IMR-90 (cell line): ENCODE results near the gene DOK4. TPM values are rescaled to one million over a fixed set of nuclear protein-coding genes. Genes with fewer than 3 reads are reported as not detected.

ENCODE experiments used
- ATAC-seq: fragments of 200-7000 bp; cut with Tn5 transposase; 2 replicates; pipeline ENCODE4 v1.9.1; 2020; ENCODE audit warnings: low read depth, mild to moderate bottlenecking, moderate library complexity
- BruUV-seq: library from RNA; stranded (reverse); fragments of 400-500 nt; replicated peaks from 2 replicates; lab custom pipeline; 2021; lab: Mats Ljungman, UMichigan
- CTCF ChIA-PET: fragments of 300-600 bp; formaldehyde crosslinking; extraction: SDS; loops from one replicate; lab custom pipeline; 2021; ENCODE audit warnings: antibody characterized with exemption; lab: Yijun Ruan, JAX
- POLR2A ChIA-PET: fragments of 300-600 bp; sonication (Branson Sonifier 250); formaldehyde crosslinking; loops from one replicate; lab custom pipeline; 2022; ENCODE audit warnings: antibody characterized with exemption; ENCODE audit not compliant: unreplicated experiment; lab: Charles Lee
- DNase-seq: peaks from one replicate; pipeline ENCODE4 v3.0.0; 2013
- H2AFZ ChIP-seq: replicated peaks from 2 replicates; pipeline ENCODE3; 2013; ENCODE audit warnings: low read length, mild to moderate bottlenecking; ENCODE audit not compliant: poor library complexity
- H2AK5ac ChIP-seq: 2 replicates; pipeline ENCODE4 v1.6.1; 2013; ENCODE audit warnings: low read depth, low read length, inconsistent platforms
- H2AK9ac ChIP-seq: replicated peaks from 2 replicates; pipeline ENCODE3; 2013; ENCODE audit warnings: mild to moderate bottlenecking, low read depth, low read length, moderate library complexity; ENCODE audit not compliant: poor library complexity
- H2BK120ac ChIP-seq: 2 replicates; pipeline ENCODE4 v1.6.1; 2013; ENCODE audit warnings: low read depth, low read length, inconsistent platforms
- H2BK15ac ChIP-seq: 3 replicates; pipeline ENCODE4 v1.6.1; 2013; ENCODE audit warnings: low read depth, low read length, inconsistent platforms
- H2BK20ac ChIP-seq: 2 replicates; pipeline ENCODE4 v1.6.1; 2013; ENCODE audit warnings: low read depth, mild to moderate bottlenecking, inconsistent platforms, low read length, moderate library complexity
- H2BK5ac ChIP-seq: 2 replicates; pipeline ENCODE4 v1.6.1; 2013; ENCODE audit warnings: mild to moderate bottlenecking, low read depth, low read length, inconsistent platforms; ENCODE audit not compliant: poor library complexity, severe bottlenecking
- H3K14ac ChIP-seq: replicated peaks from 2 replicates; pipeline ENCODE4 v1.6.1; 2013; ENCODE audit warnings: low read depth, low read length, inconsistent platforms
- H3K18ac ChIP-seq: 2 replicates; pipeline ENCODE4 v1.6.1; 2013; ENCODE audit warnings: low read depth, low read length, control low read depth
- H3K23ac ChIP-seq: 2 replicates; pipeline ENCODE4 v1.6.1; 2013; ENCODE audit warnings: low read depth, low read length, inconsistent platforms
- H3K27ac ChIP-seq: 2 replicates; pipeline ENCODE4 v1.5.1; 2013; ENCODE audit warnings: mild to moderate bottlenecking, control low read depth, low read length; ENCODE audit not compliant: insufficient read depth
- H3K27me3 ChIP-seq: 2 replicates; pipeline ENCODE4 v1.6.1; 2013; ENCODE audit warnings: low read length; ENCODE audit not compliant: control insufficient read depth, insufficient read depth
- H3K36me3 ChIP-seq: 2 replicates; pipeline ENCODE4 v1.6.1; 2013; ENCODE audit warnings: low read length, mixed read lengths; ENCODE audit not compliant: control insufficient read depth, insufficient read depth
- H3K4ac ChIP-seq: 2 replicates; pipeline ENCODE4 v1.6.1; 2013; ENCODE audit warnings: low read depth, low read length, inconsistent platforms
- H3K4me1 ChIP-seq: 2 replicates; pipeline ENCODE4 v1.6.1; 2013; ENCODE audit warnings: low read length, mixed read lengths; ENCODE audit not compliant: control insufficient read depth, insufficient read depth
- H3K4me2 ChIP-seq: 2 replicates; pipeline ENCODE4 v1.6.1; 2013; ENCODE audit warnings: low read depth, mild to moderate bottlenecking, control low read depth, low read length, moderate library complexity
- H3K4me3 ChIP-seq: 2 replicates; pipeline ENCODE4 v1.5.1; 2013; ENCODE audit warnings: low read depth, mild to moderate bottlenecking, control low read depth, low read length, moderate library complexity; ENCODE audit not compliant: insufficient read depth
- H3K56ac ChIP-seq: 2 replicates; pipeline ENCODE4 v1.6.1; 2013; ENCODE audit warnings: low read length, inconsistent platforms; ENCODE audit not compliant: insufficient read depth; ENCODE audit errors: extremely low read depth
- H3K79me1 ChIP-seq, 2 experiments: 2 replicates each; pipeline ENCODE4 v1.6.1; 2013; ENCODE audit warnings: low read length in 2 of 2, inconsistent platforms in 1 of 2, low read depth in 1 of 2
- H3K9ac ChIP-seq: 2 replicates; pipeline ENCODE4 v1.6.1; 2013; ENCODE audit warnings: low read depth, low read length, control low read depth
- H3K9me1 ChIP-seq: 2 replicates; pipeline ENCODE4 v1.6.1; 2013; ENCODE audit warnings: low read length, inconsistent platforms; ENCODE audit not compliant: insufficient read depth
- H3K9me3 ChIP-seq: 2 replicates; pipeline ENCODE4 v1.6.1; 2013; ENCODE audit warnings: low read length; ENCODE audit not compliant: control insufficient read depth, insufficient read depth
- H4K20me1 ChIP-seq: 2 replicates; pipeline ENCODE4 v1.6.1; 2013; ENCODE audit warnings: low read length, inconsistent platforms; ENCODE audit not compliant: insufficient read depth
- H4K5ac ChIP-seq: 2 replicates; pipeline ENCODE4 v1.6.1; 2013; ENCODE audit warnings: mild to moderate bottlenecking, low read depth, low read length, control low read depth
- H4K8ac ChIP-seq, 2 experiments: 2 replicates each; pipeline ENCODE4 v1.6.1; 2013; ENCODE audit warnings: low read depth in 2 of 2, low read length in 2 of 2, control low read depth in 1 of 2, inconsistent platforms in 1 of 2
- H4K91ac ChIP-seq: 2 replicates; pipeline ENCODE4 v1.6.1; 2013; ENCODE audit warnings: low read depth, low read length, inconsistent platforms; ENCODE audit not compliant: insufficient read depth
- BHLHE40 ChIP-seq: fragments of 150-350 bp; IDR thresholded peaks from 2 replicates; pipeline ENCODE4 v1.6.1; 2016; ENCODE audit warnings: mild to moderate bottlenecking, low read depth, low read length
- CEBPB ChIP-seq: IDR thresholded peaks from 2 replicates; pipeline ENCODE4 v1.6.1; 2012; ENCODE audit warnings: low read depth, low read length, improper control_type of control experiment
- CHD1 ChIP-seq: IDR thresholded peaks from 2 replicates; pipeline ENCODE4 v1.6.1; 2012; ENCODE audit warnings: low read depth, low read length, improper control_type of control experiment
- MAFK ChIP-seq: IDR thresholded peaks from 2 replicates; pipeline ENCODE4 v1.6.1; 2012; ENCODE audit warnings: low read depth, low read length, improper control_type of control experiment
- MAZ ChIP-seq: IDR thresholded peaks from 2 replicates; pipeline ENCODE4 v1.6.1; 2012; ENCODE audit warnings: low read depth, mild to moderate bottlenecking, low read length, improper control_type of control experiment, moderate library complexity, borderline replicate concordance
- MXI1 ChIP-seq: IDR thresholded peaks from 2 replicates; pipeline ENCODE4 v1.6.1; 2012; ENCODE audit warnings: low read depth, mild to moderate bottlenecking, low read length, moderate library complexity, borderline replicate concordance
- POLR2A ChIP-seq: IDR thresholded peaks from 2 replicates; pipeline ENCODE4 v1.6.1; 2012; ENCODE audit warnings: mild to moderate bottlenecking, low read depth, low read length
- RAD21 ChIP-seq: IDR thresholded peaks from 2 replicates; pipeline ENCODE4 v1.6.1; 2012; ENCODE audit warnings: low read length, improper control_type of control experiment
- RCOR1 ChIP-seq: IDR thresholded peaks from 2 replicates; pipeline ENCODE4 v1.6.1; 2012; ENCODE audit warnings: mild to moderate bottlenecking, low read length, improper control_type of control experiment; ENCODE audit not compliant: insufficient replicate concordance
- SMC3 ChIP-seq: fragments of 150-350 bp; IDR thresholded peaks from 2 replicates; pipeline ENCODE4 v1.6.1; 2016; ENCODE audit warnings: low read depth, mild to moderate bottlenecking, antibody characterized with exemption, low read length, moderate library complexity
- WGBS, 2 experiments: methylation state at CpG; one replicate each; pipeline versions ENCODE4 v1.1.5 to v1.1.7; 2013; ENCODE audit warnings: missing lambda C conversion rate in 2 of 2; ENCODE audit not compliant: insufficient read length in 1 of 2; ENCODE audit errors: extremely low coverage in 2 of 2; 5-methylcytosine and 5-hydroxymethylcytosine counted together
- dilution Hi-C: fragments of 300-500 bp; cut with HindIII; formaldehyde crosslinking; loops from one replicate; pipeline ENCODE4 v1.14.3; 2018; ENCODE audit warnings: low sequenced_read_pairs; ENCODE audit not compliant: unreplicated experiment
- in situ Hi-C: fragments of 300-500 bp; cut with MboI; formaldehyde crosslinking; loops from 3 replicates; pipeline ENCODE4 v1.14.3; 2019; ENCODE audit warnings: low sequenced_read_pairs, inconsistent platforms, mixed read lengths
- intact Hi-C: fragments of 100-400 bp; cut with micrococcal nuclease; formaldehyde crosslinking; loops from 2 replicates; pipeline ENCODE4 v1.10.0; 2022
- polyA plus RNA-seq, 3 experiments: library from polyadenylated mRNA; depleted of rRNA; stranded (reverse); fragments of >200 nt; gene quantifications; 2 replicates each; pipeline ENCODE4 v1.2.3, GENCODE V29; 2012; ENCODE audit warnings: low replicate concordance in 1 of 3
- total RNA-seq: library from RNA; depleted of rRNA; stranded (reverse); fragments of >200 nt; gene quantifications from 2 replicates; pipeline ENCODE4 v1.2.3, GENCODE V29; 2012
- TF ChIP-seq, protein P1 (sequence below): fragments of 150-350 bp; IDR thresholded peaks from 2 replicates; pipeline ENCODE4 v1.6.1; 2016; ENCODE audit warnings: low read depth, mild to moderate bottlenecking, low read length, moderate library complexity, borderline replicate concordance
- TF ChIP-seq, protein P2 (sequence below): conservative IDR thresholded peaks from 2 replicates; pipeline ENCODE4 v1.5.1; 2012; ENCODE audit warnings: mild to moderate bottlenecking, low read depth, low read length, improper control_type of control experiment

DOK4 gene
- total and polyA plus RNA-seq, 2 of the 4 experiments (the other 2 are of a cell fraction) = 22.0 to 25.9 TPM

- CTCF ChIA-PET = interaction anchor here (0.5 to 1.5 kb wide), 6 partner anchors 11 to 167 kb away, joined by 3 to 6 read pairs (median 4); partner anchors contain the start of genes CIAPIN1, COQ9 and DOK4
- ATAC-seq (peak; percentile 97), DNase-seq (peak; percentile 81)
- H3K9me3 ChIP-seq = no peaks in the 10 kb centered on the region
- H4K20me1 ChIP-seq = peaks cover 9% of the 10 kb centered on the region; the same call in 1 of the 2 replicates
- dilution Hi-C loops = no loop called here
- H3K4me1 ChIP-seq = peaks cover 4% of the 10 kb centered on the region
- H2BK120ac ChIP-seq = no peak within 1 kb of the TSS
- peak within 1 kb of the TSS; percentile 95 for H3K27ac ChIP-seq
- no peaks in the 10 kb centered on the region for H3K9me1 ChIP-seq
- peak within 1 kb of the TSS; percentile 99 for H3K4me2 ChIP-seq
- intact Hi-C loops = loop anchor here (1.0 kb wide), 1 partner anchor 57 kb away; no protein-coding TSS in a partner anchor
- peak within 1 kb of the TSS; percentile 93 for H2AK9ac ChIP-seq
- peak within 1 kb of the TSS; percentile 94 for H2BK5ac ChIP-seq
- peak within 1 kb of the TSS; percentile 82 for H3K18ac ChIP-seq
- POLR2A ChIA-PET = no interaction called here
- H3K79me1 ChIP-seq = peaks cover 13 to 39% of the 10 kb centered on the region in 2 experiments
- peak within 1 kb of the TSS; percentile 97 for H3K14ac ChIP-seq
- H3K23ac ChIP-seq = peak within 1 kb of the TSS; percentile 67
- H3K56ac ChIP-seq = peak within 1 kb of the TSS; percentile 67
- in situ Hi-C loops = no loop called here
- peak within 1 kb of the TSS; percentile 81 for H3K4me3 ChIP-seq
- no peak within 1 kb of the TSS for H2BK15ac ChIP-seq
- H2AK5ac ChIP-seq = peak within 1 kb of the TSS; percentile 80
- H4K91ac ChIP-seq = peak within 1 kb of the TSS; percentile 91
- no peak within 1 kb of the TSS for H2BK20ac ChIP-seq
- peak within 1 kb of the TSS; percentile 98 for H3K9ac ChIP-seq
- peak within 1 kb of the TSS; percentile 98 for H3K4ac ChIP-seq
- WGBS, 2 experiments = 1% methylated on average over 24 of the region's 47 CpGs; no CpG with 5 or more reads in 1 of the 2 experiments
- no peak for TF ChIP-seq BHLHE40
- TF ChIP-seq CHD1 = no peak
- TF ChIP-seq MAFK = no peak
- TF ChIP-seq, protein P1, sequence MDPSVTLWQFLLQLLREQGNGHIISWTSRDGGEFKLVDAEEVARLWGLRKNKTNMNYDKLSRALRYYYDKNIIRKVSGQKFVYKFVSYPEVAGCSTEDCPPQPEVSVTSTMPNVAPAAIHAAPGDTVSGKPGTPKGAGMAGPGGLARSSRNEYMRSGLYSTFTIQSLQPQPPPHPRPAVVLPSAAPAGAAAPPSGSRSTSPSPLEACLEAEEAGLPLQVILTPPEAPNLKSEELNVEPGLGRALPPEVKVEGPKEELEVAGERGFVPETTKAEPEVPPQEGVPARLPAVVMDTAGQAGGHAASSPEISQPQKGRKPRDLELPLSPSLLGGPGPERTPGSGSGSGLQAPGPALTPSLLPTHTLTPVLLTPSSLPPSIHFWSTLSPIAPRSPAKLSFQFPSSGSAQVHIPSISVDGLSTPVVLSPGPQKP = 0 out of 2 replicates have a peak, but pooled peaks have one; percentile 36
- TF ChIP-seq POLR2A = peak; percentile 98
- no peak for TF ChIP-seq RCOR1
- TF ChIP-seq, protein P2, sequence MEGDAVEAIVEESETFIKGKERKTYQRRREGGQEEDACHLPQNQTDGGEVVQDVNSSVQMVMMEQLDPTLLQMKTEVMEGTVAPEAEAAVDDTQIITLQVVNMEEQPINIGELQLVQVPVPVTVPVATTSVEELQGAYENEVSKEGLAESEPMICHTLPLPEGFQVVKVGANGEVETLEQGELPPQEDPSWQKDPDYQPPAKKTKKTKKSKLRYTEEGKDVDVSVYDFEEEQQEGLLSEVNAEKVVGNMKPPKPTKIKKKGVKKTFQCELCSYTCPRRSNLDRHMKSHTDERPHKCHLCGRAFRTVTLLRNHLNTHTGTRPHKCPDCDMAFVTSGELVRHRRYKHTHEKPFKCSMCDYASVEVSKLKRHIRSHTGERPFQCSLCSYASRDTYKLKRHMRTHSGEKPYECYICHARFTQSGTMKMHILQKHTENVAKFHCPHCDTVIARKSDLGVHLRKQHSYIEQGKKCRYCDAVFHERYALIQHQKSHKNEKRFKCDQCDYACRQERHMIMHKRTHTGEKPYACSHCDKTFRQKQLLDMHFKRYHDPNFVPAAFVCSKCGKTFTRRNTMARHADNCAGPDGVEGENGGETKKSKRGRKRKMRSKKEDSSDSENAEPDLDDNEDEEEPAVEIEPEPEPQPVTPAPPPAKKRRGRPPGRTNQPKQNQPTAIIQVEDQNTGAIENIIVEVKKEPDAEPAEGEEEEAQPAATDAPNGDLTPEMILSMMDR = peak; percentile 97
- TF ChIP-seq MAZ = peak; percentile 72; the same call in 1 of the 2 replicates
- no peak for TF ChIP-seq CEBPB
- TF ChIP-seq SMC3 = peak; percentile 47
- TF ChIP-seq RAD21 = peak; percentile 42
- peak; percentile 64 for TF ChIP-seq MXI1
- H2AFZ ChIP-seq = peak within 1 kb of the TSS; percentile 95
- no peaks in the 10 kb centered on the region for H3K27me3 ChIP-seq
- H3K36me3 ChIP-seq = peaks cover 44% of the 10 kb centered on the region
- peak within 1 kb of the TSS; percentile 88 to 99 for H4K8ac ChIP-seq
- peak within 1 kb of the TSS; percentile 93 for H4K5ac ChIP-seq
- no TSS peak for BruUV-seq
Measured at GRCh38 chr16:57462209-57462977, 23.9 kb downstream of the DOK4 start, which contains the start of gene POLR2C. Gene POLR2C (plus strand): TSS chr16:57462679. CDS start chr16:57462725, 46 bp downstream.
